Iris pigment epithelial cell (primary cell): ENCODE results near the gene STPG1.
"Not testable (repeated sequence)": the region's sequence is repeated elsewhere in the genome, so short reads cannot be mapped to it uniquely, and the experiment has no call there.

Source experiments
- DNase-seq: peaks from one replicate; pipeline ENCODE4 v3.0.0-alpha.2; 2011; ENCODE audit warnings: low read depth

Gene STPG1, protein sequence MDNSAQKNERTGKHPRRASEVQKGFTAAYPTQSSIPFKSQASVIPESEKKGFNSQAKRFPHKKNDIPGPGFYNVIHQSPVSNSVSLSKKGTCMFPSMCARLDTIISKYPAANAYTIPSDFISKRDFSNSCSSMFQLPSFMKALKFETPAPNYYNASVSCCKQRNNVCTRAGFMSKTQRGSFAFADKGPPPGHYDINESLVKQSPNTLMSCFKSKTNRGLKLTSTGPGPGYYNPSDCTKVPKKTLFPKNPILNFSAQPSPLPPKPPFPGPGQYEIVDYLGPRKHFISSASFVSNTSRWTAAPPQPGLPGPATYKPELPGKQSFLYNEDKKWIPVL

DNA sequence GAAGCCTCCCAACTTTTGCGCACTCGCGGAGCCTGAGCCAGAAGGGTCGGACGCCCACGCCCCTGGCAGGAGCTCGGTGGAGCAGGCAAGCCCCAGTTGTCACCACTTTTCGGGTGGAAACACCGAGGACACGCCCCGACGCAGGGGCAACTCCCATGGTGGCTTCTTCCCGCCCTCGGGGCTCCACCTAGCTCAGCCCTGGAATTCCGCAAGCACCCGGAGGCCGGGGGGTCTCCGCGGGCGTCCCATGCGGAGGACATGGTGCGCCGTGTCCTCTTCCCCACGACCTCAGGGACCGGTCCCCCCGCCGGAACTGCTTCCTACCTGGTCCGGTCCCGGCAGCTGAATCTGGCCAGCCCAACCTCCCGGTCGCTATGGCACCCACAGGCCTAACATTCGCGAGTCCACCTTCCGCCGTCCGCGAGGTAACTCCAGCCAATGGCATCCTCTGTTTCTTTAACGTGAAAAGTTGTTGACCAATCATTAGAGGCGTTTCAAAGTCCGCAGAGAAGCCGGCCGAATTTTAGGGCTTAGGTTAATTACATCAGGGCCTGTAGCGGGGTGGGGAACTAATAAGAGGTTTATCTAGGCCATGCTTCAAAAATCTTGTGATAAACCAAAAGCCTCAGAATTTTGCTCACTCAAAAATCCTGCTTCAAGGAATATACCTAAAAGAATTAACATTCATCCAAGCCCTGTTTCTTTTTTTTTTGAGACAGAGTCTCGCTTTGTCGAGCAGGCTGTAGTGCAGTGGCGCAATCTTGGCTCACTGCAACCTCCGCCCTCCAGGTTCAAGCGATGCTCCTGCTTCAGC is at the start of gene STPG1:
STPG1 (minus strand) TSS at position 433 of the 814 bp plus-strand sequence. CDS start 12,394 bp downstream, outside the sequence.
- DNase-seq = peak; percentile 73

- DNase-seq = not testable (repeated sequence)
These were observed 48.5 kb upstream of the STPG1 start for GRCh38 chr1:24462128-24462527.

- DNase-seq = no peak
These were observed 46.1 kb upstream of the STPG1 start for GRCh38 chr1:24459551-24460266.

DNA sequence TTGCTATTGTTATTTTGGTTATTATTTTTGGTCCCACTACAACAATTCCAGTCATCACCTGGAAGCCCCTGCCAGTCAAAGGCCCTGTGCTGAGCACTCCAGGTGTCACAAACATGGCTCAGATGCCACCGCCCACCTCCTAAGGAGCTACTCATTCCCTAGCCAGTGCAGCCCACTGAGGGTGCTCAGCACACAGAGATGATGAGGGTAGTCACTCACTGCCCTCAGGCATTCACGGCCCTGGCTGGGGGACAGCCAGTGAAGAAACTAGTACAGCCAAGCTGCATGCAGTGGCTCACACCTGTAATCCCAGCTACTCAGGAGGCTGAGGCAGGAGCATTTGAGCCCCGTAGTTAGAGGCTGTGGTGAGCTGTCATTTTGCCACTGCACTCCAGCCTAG is 44.3 kb upstream of the STPG1 start:
- DNase-seq = no peak

DNA sequence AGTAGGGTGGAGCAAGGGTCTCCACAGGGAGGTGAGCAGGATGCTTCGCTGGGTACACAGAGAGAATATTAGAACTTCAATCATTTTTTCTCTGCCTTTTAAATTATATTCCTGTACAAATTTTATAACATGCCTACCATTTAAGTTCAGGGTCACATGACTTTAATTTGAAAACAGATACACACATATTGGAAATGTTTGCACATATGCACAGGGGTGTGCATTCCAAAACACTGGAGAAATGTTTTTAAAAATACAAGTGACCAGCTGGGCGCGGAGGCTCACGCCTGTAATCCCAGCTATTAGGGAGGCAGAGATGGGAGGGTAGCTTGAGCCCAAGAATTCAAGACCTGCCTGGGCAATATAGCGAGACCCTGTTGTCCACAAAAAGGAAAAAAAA is 41.7 kb upstream of the STPG1 start:
- DNase-seq = no peak

DNA sequence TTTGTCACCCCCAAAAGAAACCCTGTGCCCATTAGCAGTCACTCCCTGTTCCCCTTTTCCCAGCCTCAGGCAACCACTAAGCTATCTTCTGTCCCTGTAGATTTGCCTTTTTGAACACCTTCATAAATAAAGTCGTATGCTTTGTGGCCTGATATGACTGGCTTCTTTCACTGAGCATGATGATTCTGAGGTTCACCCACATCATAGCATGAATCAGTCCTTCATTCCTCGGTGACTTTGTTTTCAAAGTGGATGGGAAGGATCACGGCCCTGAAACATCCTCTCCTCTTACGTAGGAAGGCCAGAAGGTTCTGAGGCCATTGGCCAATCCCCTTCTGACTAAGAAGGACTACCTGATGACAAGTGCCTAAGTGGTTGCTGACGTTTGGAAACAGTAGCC is 41.1 kb upstream of the STPG1 start:
- peak; percentile 29 for DNase-seq

DNA sequence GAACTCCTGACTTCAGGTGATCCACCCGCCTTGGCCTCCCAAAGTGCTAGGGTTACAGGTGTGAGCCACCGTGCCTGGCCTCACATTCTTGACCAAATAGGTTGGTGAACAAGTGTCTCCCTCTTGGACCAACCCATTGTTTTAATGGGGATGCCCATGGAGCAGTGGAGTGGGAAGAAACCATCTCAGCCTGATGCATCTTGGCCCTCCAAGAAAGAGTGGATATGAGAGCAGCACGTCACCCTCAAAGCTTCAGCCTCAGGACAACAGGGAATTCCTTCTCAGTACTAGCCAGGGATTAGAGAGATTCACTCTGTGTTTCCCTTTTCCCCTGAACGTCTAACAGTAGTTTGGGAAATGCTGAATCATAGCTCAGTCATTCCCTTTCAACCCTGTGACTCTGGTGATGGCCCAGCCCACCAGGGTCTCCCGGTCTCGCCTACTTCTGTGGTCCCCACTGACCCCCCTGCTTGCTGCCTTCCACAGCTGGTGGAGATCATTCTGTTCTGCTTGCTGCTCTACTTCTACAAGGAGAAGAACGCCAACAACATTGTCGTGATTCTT is 39.4 kb upstream of the STPG1 start:
- no peak for DNase-seq

- no peak for DNase-seq
These were observed 38.2 kb upstream of the STPG1 start for GRCh38 chr1:24451746-24452145.

DNA sequence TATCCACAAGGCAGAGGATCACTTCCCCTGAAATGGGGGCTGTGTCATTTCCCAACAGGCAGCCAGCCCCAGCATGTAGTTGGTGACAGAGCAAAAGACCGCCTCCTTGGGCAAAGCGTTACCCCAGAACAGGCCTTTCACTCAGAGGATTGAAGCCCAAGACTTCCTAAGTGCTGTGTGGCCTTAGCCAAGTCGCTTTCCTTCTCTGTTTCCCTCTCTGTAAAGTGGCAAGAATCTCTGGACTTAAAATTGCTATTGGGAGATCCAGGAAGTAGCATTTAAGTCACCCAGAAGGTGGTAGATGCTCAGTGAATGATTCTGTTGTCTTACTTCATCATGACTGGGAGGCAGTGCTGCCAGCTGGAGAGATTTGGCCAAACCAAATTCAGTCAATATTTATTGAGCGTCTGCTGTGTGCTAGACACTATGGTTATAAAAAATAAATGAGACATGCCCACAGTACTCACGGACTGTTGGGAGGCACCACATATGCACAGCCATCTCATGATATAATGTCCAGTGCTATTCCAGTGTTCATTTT is 37.3 kb upstream of the STPG1 start:
- no peak for DNase-seq

DNA sequence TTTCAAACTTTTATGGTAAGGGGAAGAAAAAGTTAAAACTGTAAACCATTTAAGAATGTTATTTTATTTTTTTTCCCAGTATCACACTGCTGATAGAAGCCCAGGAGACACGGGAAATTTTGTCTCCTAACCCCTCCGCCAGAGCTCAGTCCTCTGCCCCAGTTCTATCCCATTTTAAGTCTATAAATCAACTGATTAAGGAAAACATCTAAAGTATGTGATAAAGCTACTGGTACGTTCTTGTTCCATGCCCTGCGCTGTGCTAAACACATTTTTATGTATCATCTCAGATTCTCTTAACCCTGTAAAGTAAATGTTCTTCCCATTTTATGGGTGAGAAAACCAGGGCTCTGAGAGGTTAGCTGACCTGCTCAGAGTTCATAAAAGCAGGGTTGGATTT is 36.7 kb upstream of the STPG1 start:
- no peak for DNase-seq

GRCh38 chr1:24446446-24446845 is 32.9 kb upstream of the STPG1 start:
- not testable (repeated sequence) for DNase-seq

DNA sequence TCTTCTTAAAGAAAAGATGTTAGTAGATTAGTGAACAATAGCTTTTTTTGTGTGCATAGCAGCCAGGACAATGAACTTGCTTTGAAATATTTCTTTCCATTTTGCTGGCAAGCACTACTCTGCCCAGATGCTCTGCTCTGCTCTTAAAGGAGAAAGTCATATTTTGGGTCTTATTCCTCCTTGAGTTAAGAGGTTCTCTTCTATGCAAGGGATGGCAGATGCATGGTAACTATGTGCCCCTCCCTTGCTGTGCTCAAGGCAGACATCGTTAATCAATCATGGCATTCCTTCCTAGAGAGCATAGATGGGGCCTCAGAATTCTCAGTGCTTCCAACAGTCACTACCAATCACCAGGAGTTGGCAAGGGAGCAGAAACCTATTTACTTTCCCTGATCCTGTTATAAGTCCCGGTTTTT is 29.7 kb upstream of the STPG1 start:
- DNase-seq = no peak

DNA sequence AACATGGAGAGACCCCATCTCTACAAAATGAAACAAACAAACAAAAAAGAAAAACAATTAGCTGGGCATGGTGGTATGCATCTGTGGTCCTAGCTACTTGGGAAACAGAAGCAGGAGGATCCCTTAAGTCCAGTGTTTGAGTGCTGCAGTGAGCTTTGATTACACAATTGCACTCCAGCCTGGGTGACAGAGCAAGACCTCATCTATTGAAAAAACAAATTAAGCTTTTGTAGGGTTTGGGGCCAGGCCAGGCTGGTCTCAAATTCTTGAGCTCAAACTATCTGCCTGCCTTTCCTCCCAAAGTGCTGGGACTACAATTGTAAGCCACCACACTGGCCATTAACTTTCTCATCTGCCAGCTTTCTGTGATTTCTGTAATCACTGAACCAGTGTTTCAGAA is 29.2 kb upstream of the STPG1 start:
- DNase-seq = no peak

DNA sequence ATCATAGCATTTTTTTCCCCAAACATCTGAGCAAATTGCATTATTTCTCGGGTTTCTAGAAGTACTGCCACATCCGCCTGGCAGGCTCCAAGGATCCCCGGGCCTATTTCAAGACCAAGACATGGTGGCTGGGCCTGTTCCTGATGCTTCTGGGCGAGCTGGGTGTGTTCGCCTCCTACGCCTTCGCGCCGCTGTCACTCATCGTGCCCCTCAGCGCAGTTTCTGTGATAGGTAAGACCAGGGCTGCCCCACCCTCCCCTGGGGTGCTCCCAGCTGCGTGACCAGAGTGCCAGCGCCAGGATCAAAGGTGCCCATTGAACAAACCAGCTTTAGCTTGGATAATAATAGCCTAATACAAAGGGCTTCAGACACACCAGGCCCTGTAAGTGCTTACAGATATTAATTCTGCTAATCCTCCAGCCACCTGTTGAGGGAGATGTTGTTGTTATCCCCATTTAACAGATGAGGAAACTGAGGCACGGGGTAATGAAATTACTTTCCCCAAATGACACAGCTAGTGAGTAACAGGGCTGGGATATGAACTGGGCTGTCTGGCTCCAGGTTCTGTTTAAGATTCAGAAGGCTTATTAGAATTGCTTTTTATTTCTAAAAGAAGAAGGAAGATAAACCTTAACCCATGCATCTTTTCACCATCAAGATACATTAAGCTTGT is 28.6 kb upstream of the STPG1 start:
- DNase-seq = no peak

DNA sequence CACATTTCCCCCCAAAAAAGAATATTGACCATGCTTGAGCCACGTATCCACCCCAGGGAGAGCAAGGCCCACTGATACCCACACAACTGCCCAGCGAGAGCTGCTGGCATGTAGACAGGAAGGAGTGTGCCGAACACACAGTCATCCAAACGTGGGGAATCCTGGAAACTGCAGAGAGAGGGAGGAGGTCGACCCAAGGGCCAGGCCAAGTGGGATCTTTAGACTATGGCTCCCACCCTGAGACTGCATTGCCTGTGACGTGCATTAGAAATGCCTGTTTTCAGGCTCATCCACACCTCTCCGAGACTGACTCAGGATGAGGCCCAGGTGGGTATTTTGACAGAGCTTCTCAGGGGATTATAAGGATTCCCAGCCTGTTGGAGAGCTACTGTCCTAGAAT is 27.9 kb upstream of the STPG1 start:
- DNase-seq = no peak

DNA sequence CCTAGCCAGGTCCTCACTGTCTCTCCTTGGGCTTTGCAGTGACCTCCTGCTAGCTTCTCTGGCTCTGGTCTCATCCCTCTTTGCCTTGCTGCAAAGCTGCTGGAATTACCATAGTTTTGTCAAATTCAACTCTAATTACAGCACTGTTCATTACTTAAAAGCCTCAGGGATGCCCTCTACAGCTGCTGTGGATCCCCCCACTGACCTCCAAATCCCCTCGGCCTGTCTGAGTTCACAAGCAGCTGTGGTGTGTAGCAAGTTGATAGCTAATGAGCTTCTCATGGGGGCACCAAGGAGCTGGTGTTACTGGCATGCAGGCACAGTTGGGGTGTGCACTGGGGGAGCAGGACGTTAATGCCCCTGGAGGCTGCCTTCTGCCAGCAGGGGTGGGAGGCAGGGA is 26.9 kb upstream of the STPG1 start:
- no peak for DNase-seq

- no peak for DNase-seq
These were observed 24.9 kb upstream of the STPG1 start for GRCh38 chr1:24438423-24438901.

DNA sequence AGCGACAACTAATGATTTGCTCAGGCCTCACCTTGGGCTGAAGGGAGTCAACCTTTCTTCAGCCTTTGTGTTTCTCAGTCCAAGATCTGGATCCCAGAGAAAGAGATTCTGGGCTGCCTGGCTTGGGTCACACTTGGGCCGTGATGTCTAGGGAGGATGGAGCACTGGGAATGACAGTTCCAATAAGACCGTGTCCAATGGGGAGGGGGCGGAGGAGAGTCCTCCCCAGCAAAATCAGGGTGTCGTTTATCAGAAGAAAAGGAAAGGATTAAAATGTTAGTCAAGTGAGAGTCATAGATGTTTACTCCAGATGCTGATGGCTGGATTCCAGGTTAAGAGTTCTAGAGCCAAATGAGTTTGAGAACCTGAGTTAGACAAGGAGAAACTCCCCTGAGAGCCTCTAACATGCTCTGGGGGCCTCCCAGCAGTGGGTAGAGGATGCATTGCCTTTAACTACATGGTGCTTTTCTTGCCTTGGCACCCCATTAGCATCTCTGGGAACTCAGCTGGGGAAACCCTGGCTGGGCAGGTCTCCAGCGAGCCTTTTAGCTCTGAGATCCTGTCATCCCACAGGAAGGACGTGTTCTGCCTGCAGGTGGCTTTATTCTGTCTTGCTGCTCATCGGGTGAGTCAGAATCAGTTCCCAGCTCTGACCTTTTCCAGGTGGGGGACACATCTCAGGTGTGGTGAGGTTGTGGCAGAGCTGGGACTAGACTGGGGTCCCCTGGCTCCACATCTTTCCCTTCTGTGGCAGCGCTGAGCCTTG is 24.2 kb upstream of the STPG1 start:
- DNase-seq = peak; percentile 18

DNA sequence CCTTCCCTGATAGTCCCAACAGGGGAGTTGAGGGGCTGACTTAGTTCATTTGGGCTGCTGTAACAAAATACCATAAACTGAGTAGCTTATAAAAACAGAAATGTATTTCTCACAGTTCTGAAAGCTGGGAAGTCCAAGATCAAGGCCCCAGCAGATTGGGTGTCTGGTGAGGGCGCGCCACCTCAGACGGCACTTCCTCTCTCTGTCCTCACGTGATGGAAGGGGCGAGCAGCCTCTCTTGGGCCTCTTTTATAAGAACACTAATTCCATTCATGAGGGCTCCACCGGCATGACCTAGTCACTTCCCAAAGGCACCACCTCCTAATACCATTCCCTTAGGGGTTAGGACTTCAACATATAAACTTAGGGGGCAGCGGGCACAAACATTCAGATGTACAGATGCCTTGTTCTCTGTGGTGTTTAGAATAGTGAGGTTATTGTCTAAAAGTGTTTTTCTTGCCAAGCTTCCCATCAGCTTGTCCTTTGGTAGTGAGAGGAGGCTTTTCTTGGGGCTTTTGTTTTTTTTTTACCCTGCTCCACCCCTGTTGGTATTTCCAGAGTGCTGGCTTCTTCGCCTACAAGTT is 22.3 kb upstream of the STPG1 start:
- no peak for DNase-seq

GRCh38 chr1:24427545-24427862 is 13.9 kb upstream of the STPG1 start:
- DNase-seq = no peak
